Measurements from ENCODE around the gene TNIK. TPM values are rescaled to one million over a fixed set of nuclear protein-coding genes. Genes with fewer than 3 reads are reported as not detected.

Gene TNIK
- total and polyA plus RNA-seq, 4 donors = 3.7 to 9.8 (median 5.2) TPM

- H3K27me3 ChIP-seq (ENCODE audit: control insufficient read depth in 4 of 4, insufficient read depth in 4 of 4, low read length in 3 of 4) = no peaks in the 10 kb centered on the region
- no peaks in the 10 kb centered on the region for H3K9me3 ChIP-seq (ENCODE audit: control insufficient read depth in 4 of 4, low read length in 3 of 4)
- no peaks in the 10 kb centered on the region for H3K36me3 ChIP-seq (ENCODE audit: control insufficient read depth in 4 of 4, insufficient read depth in 3 of 4, low read depth in 1 of 4, low read length in 3 of 4)
- 91% methylated on average over 5 of the region's 5 CpGs for WGBS
- H3K4me1 ChIP-seq (ENCODE audit: control insufficient read depth in 4 of 4, insufficient read depth in 4 of 4, low read length in 3 of 4) = peaks cover 14 to 28% (median 21%) of the 10 kb centered on the region in 4 donors
- H3K9ac ChIP-seq (ENCODE audit: low read depth in 1 of 2, low read length in 2 of 2) = no peak overlapping the region
- no peak for TF ChIP-seq SP1 (IDR thresholded peaks at IDR 0.05)
- TF ChIP-seq, protein P1, sequence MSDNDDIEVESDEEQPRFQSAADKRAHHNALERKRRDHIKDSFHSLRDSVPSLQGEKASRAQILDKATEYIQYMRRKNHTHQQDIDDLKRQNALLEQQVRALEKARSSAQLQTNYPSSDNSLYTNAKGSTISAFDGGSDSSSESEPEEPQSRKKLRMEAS (IDR thresholded peaks at IDR 0.05) = no peak
- TF ChIP-seq EGR1 (IDR thresholded peaks at IDR 0.05; ENCODE audit: low read depth in 2 of 2) = no peak
- TF ChIP-seq HNF4A (conservative IDR thresholded peaks at IDR 0.05) = no peak
- TF ChIP-seq, protein P2, sequence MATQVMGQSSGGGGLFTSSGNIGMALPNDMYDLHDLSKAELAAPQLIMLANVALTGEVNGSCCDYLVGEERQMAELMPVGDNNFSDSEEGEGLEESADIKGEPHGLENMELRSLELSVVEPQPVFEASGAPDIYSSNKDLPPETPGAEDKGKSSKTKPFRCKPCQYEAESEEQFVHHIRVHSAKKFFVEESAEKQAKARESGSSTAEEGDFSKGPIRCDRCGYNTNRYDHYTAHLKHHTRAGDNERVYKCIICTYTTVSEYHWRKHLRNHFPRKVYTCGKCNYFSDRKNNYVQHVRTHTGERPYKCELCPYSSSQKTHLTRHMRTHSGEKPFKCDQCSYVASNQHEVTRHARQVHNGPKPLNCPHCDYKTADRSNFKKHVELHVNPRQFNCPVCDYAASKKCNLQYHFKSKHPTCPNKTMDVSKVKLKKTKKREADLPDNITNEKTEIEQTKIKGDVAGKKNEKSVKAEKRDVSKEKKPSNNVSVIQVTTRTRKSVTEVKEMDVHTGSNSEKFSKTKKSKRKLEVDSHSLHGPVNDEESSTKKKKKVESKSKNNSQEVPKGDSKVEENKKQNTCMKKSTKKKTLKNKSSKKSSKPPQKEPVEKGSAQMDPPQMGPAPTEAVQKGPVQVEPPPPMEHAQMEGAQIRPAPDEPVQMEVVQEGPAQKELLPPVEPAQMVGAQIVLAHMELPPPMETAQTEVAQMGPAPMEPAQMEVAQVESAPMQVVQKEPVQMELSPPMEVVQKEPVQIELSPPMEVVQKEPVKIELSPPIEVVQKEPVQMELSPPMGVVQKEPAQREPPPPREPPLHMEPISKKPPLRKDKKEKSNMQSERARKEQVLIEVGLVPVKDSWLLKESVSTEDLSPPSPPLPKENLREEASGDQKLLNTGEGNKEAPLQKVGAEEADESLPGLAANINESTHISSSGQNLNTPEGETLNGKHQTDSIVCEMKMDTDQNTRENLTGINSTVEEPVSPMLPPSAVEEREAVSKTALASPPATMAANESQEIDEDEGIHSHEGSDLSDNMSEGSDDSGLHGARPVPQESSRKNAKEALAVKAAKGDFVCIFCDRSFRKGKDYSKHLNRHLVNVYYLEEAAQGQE (IDR thresholded peaks at IDR 0.05) = no peak
- no peak for TF ChIP-seq TAF1 (conservative IDR thresholded peaks at IDR 0.05)
- TF ChIP-seq JUND (IDR thresholded peaks at IDR 0.05) = no peak
- TF ChIP-seq NR2F2 (IDR thresholded peaks at IDR 0.05) = no peak
- TF ChIP-seq ATF3 (IDR thresholded peaks at IDR 0.05) = no peak
- no peak for TF ChIP-seq RAD21 (IDR thresholded peaks at IDR 0.05)
- no peak for TF ChIP-seq GABPA (IDR thresholded peaks at IDR 0.05 in 1 of 2, conservative IDR thresholded peaks at IDR 0.05 in 1 of 2)
- TF ChIP-seq RXRA (IDR thresholded peaks at IDR 0.05) = no peak
- TF ChIP-seq, protein P3, sequence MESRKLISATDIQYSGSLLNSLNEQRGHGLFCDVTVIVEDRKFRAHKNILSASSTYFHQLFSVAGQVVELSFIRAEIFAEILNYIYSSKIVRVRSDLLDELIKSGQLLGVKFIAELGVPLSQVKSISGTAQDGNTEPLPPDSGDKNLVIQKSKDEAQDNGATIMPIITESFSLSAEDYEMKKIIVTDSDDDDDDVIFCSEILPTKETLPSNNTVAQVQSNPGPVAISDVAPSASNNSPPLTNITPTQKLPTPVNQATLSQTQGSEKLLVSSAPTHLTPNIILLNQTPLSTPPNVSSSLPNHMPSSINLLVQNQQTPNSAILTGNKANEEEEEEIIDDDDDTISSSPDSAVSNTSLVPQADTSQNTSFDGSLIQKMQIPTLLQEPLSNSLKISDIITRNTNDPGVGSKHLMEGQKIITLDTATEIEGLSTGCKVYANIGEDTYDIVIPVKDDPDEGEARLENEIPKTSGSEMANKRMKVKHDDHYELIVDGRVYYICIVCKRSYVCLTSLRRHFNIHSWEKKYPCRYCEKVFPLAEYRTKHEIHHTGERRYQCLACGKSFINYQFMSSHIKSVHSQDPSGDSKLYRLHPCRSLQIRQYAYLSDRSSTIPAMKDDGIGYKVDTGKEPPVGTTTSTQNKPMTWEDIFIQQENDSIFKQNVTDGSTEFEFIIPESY (IDR thresholded peaks at IDR 0.05) = no peak
- TF ChIP-seq HNF4G (IDR thresholded peaks at IDR 0.05) = no peak
- no peak for TF ChIP-seq FOXA1 (IDR thresholded peaks at IDR 0.05)
- TF ChIP-seq CTCF (IDR thresholded peaks at IDR 0.05; ENCODE audit: low read depth, low read length, missing input control) = no peak
- no peak for TF ChIP-seq YY1 (IDR thresholded peaks at IDR 0.05)
- TF ChIP-seq FOXA2 (IDR thresholded peaks at IDR 0.05) = no peak
- DNase-seq (ENCODE audit: low spot score) = no peak
- no peak overlapping the region for H3K27ac ChIP-seq (ENCODE audit: low read depth in 1 of 2, low read length in 2 of 2)
- no peak overlapping the region for H3K4me3 ChIP-seq (ENCODE audit: low read depth in 1 of 3, low read length in 3 of 3)
Measured at GRCh38 chr3:171354049-171354705, 106.0 kb downstream of the TNIK start.
